ENCODE measurements around the gene GRIP2.

The GRIP2 gene

GRCh38 chr3:14543446-14543845, 3.3 kb upstream of the GRIP2 start:
- H3K4me3 ChIP-seq (ENCODE audit: low read depth, low read length): no peak overlapping the region
- DNase-seq (ENCODE audit: low read depth): no peak
- TF ChIP-seq, protein P1, sequence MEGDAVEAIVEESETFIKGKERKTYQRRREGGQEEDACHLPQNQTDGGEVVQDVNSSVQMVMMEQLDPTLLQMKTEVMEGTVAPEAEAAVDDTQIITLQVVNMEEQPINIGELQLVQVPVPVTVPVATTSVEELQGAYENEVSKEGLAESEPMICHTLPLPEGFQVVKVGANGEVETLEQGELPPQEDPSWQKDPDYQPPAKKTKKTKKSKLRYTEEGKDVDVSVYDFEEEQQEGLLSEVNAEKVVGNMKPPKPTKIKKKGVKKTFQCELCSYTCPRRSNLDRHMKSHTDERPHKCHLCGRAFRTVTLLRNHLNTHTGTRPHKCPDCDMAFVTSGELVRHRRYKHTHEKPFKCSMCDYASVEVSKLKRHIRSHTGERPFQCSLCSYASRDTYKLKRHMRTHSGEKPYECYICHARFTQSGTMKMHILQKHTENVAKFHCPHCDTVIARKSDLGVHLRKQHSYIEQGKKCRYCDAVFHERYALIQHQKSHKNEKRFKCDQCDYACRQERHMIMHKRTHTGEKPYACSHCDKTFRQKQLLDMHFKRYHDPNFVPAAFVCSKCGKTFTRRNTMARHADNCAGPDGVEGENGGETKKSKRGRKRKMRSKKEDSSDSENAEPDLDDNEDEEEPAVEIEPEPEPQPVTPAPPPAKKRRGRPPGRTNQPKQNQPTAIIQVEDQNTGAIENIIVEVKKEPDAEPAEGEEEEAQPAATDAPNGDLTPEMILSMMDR (IDR thresholded peaks at IDR 0.05; ENCODE audit: low read depth, low read length, missing control alignments): no peak
- in situ Hi-C loops (cut with HindIII; ENCODE audit: low sequenced_read_pairs): no loop called here

- no peak overlapping the region for H3K4me3 ChIP-seq (ENCODE audit: low read depth, low read length)
- DNase-seq (ENCODE audit: low read depth): no peak
- in situ Hi-C loops (cut with HindIII; ENCODE audit: low sequenced_read_pairs): no loop called here
- TF ChIP-seq, protein P1 (IDR thresholded peaks at IDR 0.05; ENCODE audit: low read depth, low read length, missing control alignments): no peak
Measured at GRCh38 chr3:14542656-14543055, 2.5 kb upstream of the GRIP2 start.

GRCh38 chr3:14541646-14542045, 1.5 kb upstream of the GRIP2 start:
- no peak overlapping the region for H3K4me3 ChIP-seq (ENCODE audit: low read depth, low read length)
- TF ChIP-seq, protein P1 (IDR thresholded peaks at IDR 0.05; ENCODE audit: low read depth, low read length, missing control alignments): no peak
- in situ Hi-C loops (cut with HindIII; ENCODE audit: low sequenced_read_pairs): no loop called here
- DNase-seq (ENCODE audit: low read depth): no peak

- in situ Hi-C loops (cut with HindIII; ENCODE audit: low sequenced_read_pairs): no loop called here
- TF ChIP-seq, protein P1 (IDR thresholded peaks at IDR 0.05; ENCODE audit: low read depth, low read length, missing control alignments): no peak
- DNase-seq (ENCODE audit: low read depth): no peak
- H3K4me3 ChIP-seq (ENCODE audit: low read depth, low read length): no peak overlapping the region
Measured at GRCh38 chr3:14540821-14541385, 761 bp upstream of the GRIP2 start.

DNA sequence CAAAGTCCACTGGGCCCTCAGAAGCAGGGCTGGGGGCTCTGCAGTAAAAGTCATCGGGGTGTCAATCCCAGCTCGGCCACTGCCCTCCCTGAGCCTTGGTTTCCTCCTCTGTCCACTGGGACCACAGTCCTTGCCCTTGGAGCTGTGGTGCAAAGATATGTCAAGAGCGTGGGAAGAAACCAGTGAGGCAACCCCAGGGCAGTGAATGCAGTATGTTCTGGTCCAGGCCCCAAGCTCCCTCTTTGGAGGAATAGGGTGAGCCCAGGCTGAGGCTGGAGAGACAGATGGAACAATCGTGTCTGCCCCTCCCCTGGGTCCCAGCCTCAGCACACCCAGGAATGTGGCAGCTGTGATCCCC, 779 bp downstream of the GRIP2 start:
- in situ Hi-C loops (cut with HindIII; ENCODE audit: low sequenced_read_pairs): no loop called here
- no peak overlapping the region for H3K4me3 ChIP-seq (ENCODE audit: low read depth, low read length)
- no peak for DNase-seq (ENCODE audit: low read depth)
- TF ChIP-seq, protein P1 (IDR thresholded peaks at IDR 0.05; ENCODE audit: low read depth, low read length, missing control alignments): no peak

DNA sequence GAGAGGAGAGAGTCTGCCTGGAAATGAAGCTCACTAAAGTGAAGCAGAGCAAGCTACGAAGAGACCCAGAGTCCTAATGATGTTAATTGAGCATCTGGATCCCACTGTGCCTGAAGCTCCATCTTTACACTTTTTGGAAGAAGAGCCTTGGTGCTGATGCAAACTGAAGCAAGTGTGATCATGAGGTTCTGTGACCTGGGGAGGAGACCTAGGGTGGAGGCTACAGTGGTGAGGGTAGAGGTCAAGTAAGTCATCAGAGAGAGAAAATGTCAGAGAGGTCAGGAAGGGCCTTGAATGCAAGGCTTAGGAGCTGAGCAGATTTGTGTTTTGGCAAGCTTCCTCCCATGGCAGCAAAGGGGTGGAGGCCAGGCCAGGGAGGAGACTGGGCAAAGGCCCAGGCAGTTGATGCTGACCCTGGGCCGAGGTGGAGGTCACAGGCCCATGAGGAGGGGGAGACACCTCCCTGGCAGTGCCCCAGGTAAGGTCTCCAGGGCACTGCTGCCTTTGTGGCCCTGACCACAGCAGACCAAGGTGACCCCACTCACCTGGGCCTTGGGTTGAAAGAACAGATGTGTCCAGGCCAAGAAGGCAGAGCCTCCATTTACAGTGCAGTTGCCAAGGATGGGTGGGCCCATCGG, 1.6 kb downstream of the GRIP2 start:
- H3K4me3 ChIP-seq (ENCODE audit: low read depth, low read length): no peak overlapping the region
- DNase-seq (ENCODE audit: low read depth): no peak
- TF ChIP-seq, protein P1 (IDR thresholded peaks at IDR 0.05; ENCODE audit: low read depth, low read length, missing control alignments): no peak
- in situ Hi-C loops (cut with HindIII; ENCODE audit: low sequenced_read_pairs): no loop called here

Measured in astrocyte of the cerebellum (primary cell).